Measurements from ENCODE around the gene FAM107A. TPM values are rescaled to one million over a fixed set of nuclear protein-coding genes. Genes with fewer than 3 reads are reported as not detected.

Gene FAM107A
- total RNA-seq, 4 donors from 2014 or later = 11.0 to 93.3 (median 24.3) TPM

DNA sequence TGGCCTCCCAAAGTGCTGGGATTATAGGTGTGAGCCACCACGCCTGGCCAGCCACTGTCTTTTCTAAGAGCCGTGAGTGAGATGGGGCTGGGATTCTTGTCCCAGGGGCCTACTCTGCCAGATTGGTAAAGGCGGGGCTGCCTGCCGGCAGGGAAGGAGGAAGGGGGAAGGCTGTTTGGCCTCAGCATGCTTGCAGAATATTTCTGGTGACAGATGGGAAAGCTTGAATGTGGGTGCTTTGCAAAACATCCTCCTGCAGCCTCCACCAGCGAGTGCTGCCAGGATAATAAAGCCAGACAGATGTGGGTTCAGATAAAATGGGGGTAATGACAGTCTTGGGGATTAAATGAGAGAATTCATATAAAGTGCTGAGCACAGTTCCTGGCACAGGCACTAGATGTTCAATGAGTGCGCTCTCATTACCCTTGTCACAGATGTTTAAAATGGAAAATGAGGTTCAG is 20.4 kb downstream of the FAM107A start:
- no peaks in the 10 kb centered on the region for H3K27me3 ChIP-seq
- TF ChIP-seq POLR2A (IDR thresholded peaks at IDR 0.05) = no peak
- TF ChIP-seq, protein P1, sequence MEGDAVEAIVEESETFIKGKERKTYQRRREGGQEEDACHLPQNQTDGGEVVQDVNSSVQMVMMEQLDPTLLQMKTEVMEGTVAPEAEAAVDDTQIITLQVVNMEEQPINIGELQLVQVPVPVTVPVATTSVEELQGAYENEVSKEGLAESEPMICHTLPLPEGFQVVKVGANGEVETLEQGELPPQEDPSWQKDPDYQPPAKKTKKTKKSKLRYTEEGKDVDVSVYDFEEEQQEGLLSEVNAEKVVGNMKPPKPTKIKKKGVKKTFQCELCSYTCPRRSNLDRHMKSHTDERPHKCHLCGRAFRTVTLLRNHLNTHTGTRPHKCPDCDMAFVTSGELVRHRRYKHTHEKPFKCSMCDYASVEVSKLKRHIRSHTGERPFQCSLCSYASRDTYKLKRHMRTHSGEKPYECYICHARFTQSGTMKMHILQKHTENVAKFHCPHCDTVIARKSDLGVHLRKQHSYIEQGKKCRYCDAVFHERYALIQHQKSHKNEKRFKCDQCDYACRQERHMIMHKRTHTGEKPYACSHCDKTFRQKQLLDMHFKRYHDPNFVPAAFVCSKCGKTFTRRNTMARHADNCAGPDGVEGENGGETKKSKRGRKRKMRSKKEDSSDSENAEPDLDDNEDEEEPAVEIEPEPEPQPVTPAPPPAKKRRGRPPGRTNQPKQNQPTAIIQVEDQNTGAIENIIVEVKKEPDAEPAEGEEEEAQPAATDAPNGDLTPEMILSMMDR (IDR thresholded peaks at IDR 0.05) = no peak
- H3K9me3 ChIP-seq = no peaks in the 10 kb centered on the region
- no peaks in the 10 kb centered on the region for H3K4me1 ChIP-seq
- no peak overlapping the region for H3K27ac ChIP-seq
- H3K36me3 ChIP-seq = no peaks in the 10 kb centered on the region
- H3K4me3 ChIP-seq = no peak overlapping the region
- no peak for DNase-seq

- no peaks in the 10 kb centered on the region for H3K36me3 ChIP-seq
- no peaks in the 10 kb centered on the region for H3K4me1 ChIP-seq
- no peak overlapping the region for H3K27ac ChIP-seq
- H3K9me3 ChIP-seq = no peaks in the 10 kb centered on the region
- H3K4me3 ChIP-seq = no peak overlapping the region
- TF ChIP-seq, protein P1 (IDR thresholded peaks at IDR 0.05) = no peak
- no peak for TF ChIP-seq POLR2A (IDR thresholded peaks at IDR 0.05)
- no peak for DNase-seq
- no peaks in the 10 kb centered on the region for H3K27me3 ChIP-seq
Observed at GRCh38 chr3:58556001-58556400, 21.2 kb downstream of the FAM107A start.

DNA sequence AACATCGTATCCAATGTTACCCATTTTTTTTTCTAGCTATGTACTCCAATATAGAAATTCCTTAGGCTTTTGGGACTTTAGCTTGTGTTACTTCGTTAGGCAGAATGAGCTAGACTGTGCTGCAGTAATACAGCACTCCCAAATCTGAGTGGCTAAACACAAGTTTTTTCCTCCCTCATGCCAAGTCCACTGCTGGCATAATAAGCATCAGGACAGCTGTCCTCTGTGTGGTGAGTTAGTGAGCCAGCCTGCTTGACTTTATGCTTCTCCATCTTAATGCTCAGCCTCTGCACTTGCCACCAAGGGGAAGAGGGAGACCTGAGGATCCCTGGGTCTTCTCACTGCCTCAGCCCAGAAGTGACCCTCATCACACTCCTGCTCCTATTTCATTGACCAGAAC is 22.0 kb downstream of the FAM107A start:
- H3K27me3 ChIP-seq = no peaks in the 10 kb centered on the region
- no peaks in the 10 kb centered on the region for H3K9me3 ChIP-seq
- H3K4me1 ChIP-seq = no peaks in the 10 kb centered on the region
- no peak for DNase-seq
- H3K36me3 ChIP-seq = no peaks in the 10 kb centered on the region
- no peak overlapping the region for H3K27ac ChIP-seq
- H3K4me3 ChIP-seq = no peak overlapping the region
- TF ChIP-seq POLR2A (IDR thresholded peaks at IDR 0.05) = no peak
- TF ChIP-seq, protein P1 (IDR thresholded peaks at IDR 0.05) = no peak

- Histone ChIP-seq H3K36me3 (no peaks in the 10 kb centered on the region), H3K27ac (peak overlapping the region in 2 of 4 donors; percentile 12 to 32), H3K27me3 (no peaks in the 10 kb centered on the region), H3K9me3 (no peaks in the 10 kb centered on the region), H3K4me1 (no peaks in the 10 kb centered on the region), H3K4me3 (no peak overlapping the region)
- TF ChIP-seq, protein P1 (IDR thresholded peaks at IDR 0.05) = no peak
- TF ChIP-seq POLR2A (IDR thresholded peaks at IDR 0.05) = no peak
- no peak for DNase-seq
Observed at GRCh38 chr3:58553003-58553402, 24.2 kb downstream of the FAM107A start.

DNA sequence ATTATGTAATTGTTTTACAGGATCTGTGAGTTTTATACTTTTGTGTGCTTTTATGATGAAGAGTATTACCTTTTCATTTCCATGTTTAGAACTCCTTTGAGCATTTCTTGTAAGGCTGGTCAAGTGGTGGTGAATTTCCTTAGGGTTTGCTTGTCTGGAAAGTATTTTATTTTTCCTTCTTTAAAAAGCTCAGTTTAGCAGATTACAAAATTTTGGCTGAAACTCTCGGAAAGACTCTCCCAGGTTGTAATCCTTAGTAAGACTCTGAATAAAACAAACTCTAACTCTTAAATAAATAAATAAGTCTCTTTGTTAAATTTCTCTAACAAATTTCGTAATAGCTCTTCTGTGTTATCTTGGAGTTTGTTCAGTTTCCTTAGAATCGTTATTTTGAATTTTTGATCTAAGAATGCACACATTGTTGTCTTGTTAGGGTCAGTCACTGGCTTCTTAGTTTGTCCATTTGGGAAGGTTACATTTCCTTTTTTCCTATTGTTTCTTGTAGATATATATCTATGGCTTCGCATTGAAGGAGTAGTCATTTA is 25.5 kb downstream of the FAM107A start:
- no peak for TF ChIP-seq POLR2A (IDR thresholded peaks at IDR 0.05)
- TF ChIP-seq, protein P1 (IDR thresholded peaks at IDR 0.05) = no peak
- DNase-seq = no peak
- H3K36me3 ChIP-seq = no peaks in the 10 kb centered on the region
- no peak overlapping the region for H3K4me3 ChIP-seq
- no peaks in the 10 kb centered on the region for H3K4me1 ChIP-seq
- no peaks in the 10 kb centered on the region for H3K9me3 ChIP-seq
- H3K27me3 ChIP-seq = no peaks in the 10 kb centered on the region
- no peak overlapping the region for H3K27ac ChIP-seq

GRCh38 chr3:58544541-58544940 is 32.6 kb downstream of the FAM107A start:
- H3K4me3 ChIP-seq = no peak overlapping the region
- TF ChIP-seq, protein P1 (IDR thresholded peaks at IDR 0.05) = no peak
- no peak for TF ChIP-seq POLR2A (IDR thresholded peaks at IDR 0.05)

More at GRCh38 chr3:58544541-58544940, 32.6 kb downstream of the FAM107A start:
- H3K4me1 ChIP-seq = no peaks in the 10 kb centered on the region
- no peaks in the 10 kb centered on the region for H3K9me3 ChIP-seq
- no peak for DNase-seq
- H3K27me3 ChIP-seq = no peaks in the 10 kb centered on the region
- no peaks in the 10 kb centered on the region for H3K36me3 ChIP-seq
- no peak overlapping the region for H3K27ac ChIP-seq
